ENCODE data around the gene SPOP.
"Not testable (repeated sequence)": the region's sequence is repeated elsewhere in the genome, so short reads cannot be mapped to it uniquely, and the experiment has no call there.

Gene SPOP

GRCh38 chr17:49647256-49647585 lies 30.7 kb downstream of the SPOP start:
- DNase-seq = no peak

- DNase-seq = no peak
These were observed 31.3 kb downstream of the SPOP start for GRCh38 chr17:49646391-49647255.

- not testable (repeated sequence) for DNase-seq
These were observed 31.9 kb downstream of the SPOP start for GRCh38 chr17:49646056-49646390.

- no peak for DNase-seq
These were observed 32.2 kb downstream of the SPOP start for GRCh38 chr17:49645654-49646053.

- DNase-seq = no peak
These were observed 37.3 kb downstream of the SPOP start for GRCh38 chr17:49640556-49640955.

- no peak for DNase-seq
These were observed 39.1 kb downstream of the SPOP start for GRCh38 chr17:49638818-49639217.

- DNase-seq = no peak
These were observed 40.2 kb downstream of the SPOP start for GRCh38 chr17:49637739-49638138.

- DNase-seq = no peak
These were observed 40.8 kb downstream of the SPOP start for GRCh38 chr17:49637050-49637449.

- DNase-seq = no peak
These were observed 42.8 kb downstream of the SPOP start for GRCh38 chr17:49635121-49635520.

- DNase-seq = no peak
These were observed 43.4 kb downstream of the SPOP start for GRCh38 chr17:49634485-49634860.

GRCh38 chr17:49633762-49634484 lies 44.0 kb downstream of the SPOP start:
- no peak for DNase-seq

GRCh38 chr17:49633250-49633649 lies 44.6 kb downstream of the SPOP start:
- no peak for DNase-seq

GRCh38 chr17:49632201-49632600 lies 45.7 kb downstream of the SPOP start:
- no peak for DNase-seq

GRCh38 chr17:49631496-49631895 lies 46.4 kb downstream of the SPOP start:
- DNase-seq = no peak

GRCh38 chr17:49630113-49630900 lies 47.6 kb downstream of the SPOP start:
- DNase-seq = no peak

GRCh38 chr17:49629447-49629846 lies 48.5 kb downstream of the SPOP start:
- no peak for DNase-seq

- no peak for DNase-seq
These were observed 53.0 kb downstream of the SPOP start for GRCh38 chr17:49624896-49625295.

GRCh38 chr17:49621946-49622529 lies 55.9 kb downstream of the SPOP start:
- no peak for DNase-seq

GRCh38 chr17:49621420-49621819 lies 56.5 kb downstream of the SPOP start:
- no peak for DNase-seq

GRCh38 chr17:49618028-49618611 lies 59.8 kb downstream of the SPOP start:
- no peak for DNase-seq

GRCh38 chr17:49616601-49617131 lies 61.2 kb downstream of the SPOP start:
- DNase-seq = no peak

GRCh38 chr17:49616086-49616485 lies 61.8 kb downstream of the SPOP start:
- DNase-seq = no peak

Data from activated CD4-positive, CD25-positive, alpha-beta regulatory T cell treated with anti-CD3 and anti-CD28 coated beads, Interleukin-2, amount 50 U/mL, for 72 hours (primary cell).